Activated T-cell treated with anti-CD3 and anti-CD28 coated beads, Interleukin-2, amount 50 U/mL, for 72 hours (primary cell): Measurements from ENCODE around the gene SLC37A3. TPM values are rescaled to one million over a fixed set of nuclear protein-coding genes. Genes with fewer than 3 reads are reported as not detected.
A peak's percentile ranks its signal among the peaks of the same experiment; 100 is the strongest.

ENCODE experiments used
- ATAC-seq, 2 donors: fragments of 150-1000 bp; cut with Tn5 transposase; replicated peaks in 1 of 2; 2 replicates each; pipeline ENCODE4 v1.10.0; 2021; ENCODE audit warnings: moderate library complexity in 2 of 2, mild to moderate bottlenecking in 1 of 2
- DNase-seq, 2 donors: peaks; one replicate each; pipeline ENCODE4 v3.0.0; 2021 to 2022; ENCODE audit warnings: mixed read lengths in 1 of 2
- H3K27ac Mint-ChIP-seq: one replicate; pipeline ENCODE4 v1.8.0; 2022; ENCODE audit warnings: mild to moderate bottlenecking, moderate library complexity, mixed read lengths
- H3K27me3 Mint-ChIP-seq: one replicate; pipeline ENCODE4 v1.8.0; 2022; ENCODE audit warnings: low read depth, mixed read lengths
- H3K36me3 Mint-ChIP-seq, 2 donors: one replicate each; pipeline ENCODE4 v1.8.0; 2022; ENCODE audit warnings: mixed read lengths in 2 of 2, mild to moderate bottlenecking in 1 of 2; ENCODE audit not compliant: insufficient read depth in 2 of 2
- H3K4me1 Mint-ChIP-seq: one replicate; pipeline ENCODE4 v1.8.0; 2022; ENCODE audit warnings: low read depth, mixed read lengths
- H3K4me3 Mint-ChIP-seq, 2 donors: one replicate each; pipeline ENCODE4 v1.8.0; 2022; ENCODE audit warnings: mild to moderate bottlenecking in 2 of 2, mixed read lengths in 2 of 2, moderate library complexity in 2 of 2
- H3K9me3 Mint-ChIP-seq, 2 donors: one replicate each; pipeline ENCODE4 v1.8.0; 2022; ENCODE audit warnings: mixed read lengths in 2 of 2
- total RNA-seq, 2 donors: library from RNA; stranded (reverse); gene quantifications; one replicate each; pipeline ENCODE4 v1.2.3, GENCODE V29; 2022

The SLC37A3 gene
- total RNA-seq, 2 donors from 2014 or later, result 54.0 to 77.7 TPM

DNA sequence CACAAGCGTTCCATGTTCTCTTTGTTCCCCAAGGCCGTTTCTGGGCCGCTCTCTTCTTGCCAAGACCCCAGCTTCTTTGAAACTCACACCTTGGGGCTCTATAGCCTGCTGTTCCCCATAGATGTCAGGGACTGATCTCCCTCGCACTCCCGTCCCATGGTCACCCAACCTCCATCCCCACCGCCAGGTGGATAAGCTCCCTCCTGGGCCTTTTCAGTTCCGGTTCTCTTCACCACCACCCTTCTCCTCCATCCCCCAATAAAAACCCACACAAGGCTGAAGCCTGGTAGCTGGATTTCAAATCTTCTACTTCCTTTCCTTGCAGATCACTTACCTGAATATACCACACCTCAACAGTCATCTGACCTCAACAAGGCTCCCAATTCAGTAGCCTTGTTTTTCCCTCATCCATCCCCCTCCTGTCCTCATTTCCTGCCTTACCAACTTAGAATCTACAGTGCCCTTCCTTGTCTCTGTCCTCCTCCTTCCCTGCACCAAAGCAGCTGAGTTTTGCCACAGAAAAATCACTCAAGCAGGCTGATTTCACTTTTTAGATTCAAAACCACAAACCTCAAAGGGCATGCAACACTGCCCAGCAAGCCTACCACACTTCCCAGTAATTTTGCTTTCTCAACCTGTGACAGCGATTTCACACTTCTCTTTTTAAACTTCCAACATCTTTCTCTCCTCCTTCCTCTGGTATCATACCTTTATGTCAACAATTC, 7.7 kb downstream of the SLC37A3 start:
- Mint-ChIP-seq H3K4me3 (no peak overlapping the region), H3K4me1 (peaks cover 3% of the 10 kb centered on the region)
- peak; percentile 44 to 47 for DNase-seq

GRCh38 chr7:140390034-140390433, 8.3 kb downstream of the SLC37A3 start:
- Mint-ChIP-seq H3K36me3 (peaks cover 2 to 3% of the 10 kb centered on the region in 2 donors), H3K9me3 (no peaks in the 10 kb centered on the region), H3K27ac (no peak overlapping the region), H3K4me1 (peaks cover 9% of the 10 kb centered on the region), H3K4me3 (no peak overlapping the region), H3K27me3 (no peaks in the 10 kb centered on the region)
- ATAC-seq, result peak; percentile 38 to 58
- peak; percentile 38 to 40 for DNase-seq

More for the DNA sequence above, 7.7 kb downstream of the SLC37A3 start:
- Mint-ChIP-seq H3K9me3 (no peaks in the 10 kb centered on the region), H3K27me3 (no peaks in the 10 kb centered on the region), H3K27ac (no peak overlapping the region), H3K36me3 (peaks cover 1 to 2% of the 10 kb centered on the region in 2 donors)
- peak; percentile 53 to 58 for ATAC-seq

DNA sequence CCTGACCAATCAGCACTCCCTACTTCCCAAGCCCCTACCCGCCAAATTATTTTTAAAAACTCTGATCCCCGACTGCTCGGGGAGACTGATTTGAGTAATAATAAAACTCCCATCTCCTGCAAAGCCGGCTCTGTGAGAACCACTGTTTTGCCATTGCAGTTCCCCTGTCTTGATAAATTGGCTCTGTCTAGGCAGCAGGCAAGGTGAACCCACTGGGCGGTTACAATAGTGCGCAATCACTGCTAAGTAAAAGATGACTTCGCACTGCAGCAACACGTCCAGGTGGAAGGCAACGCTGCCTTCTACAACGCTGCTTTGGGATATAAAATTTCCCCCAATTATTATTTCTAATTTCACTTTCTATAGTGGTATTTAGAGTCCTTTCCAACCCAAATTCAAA, 8.9 kb downstream of the SLC37A3 start:
- Mint-ChIP-seq H3K36me3 (peaks cover 2 to 3% of the 10 kb centered on the region in 2 donors), H3K27ac (no peak overlapping the region), H3K4me1 (peaks cover 15% of the 10 kb centered on the region), H3K27me3 (no peaks in the 10 kb centered on the region), H3K4me3 (no peak overlapping the region), H3K9me3 (no peaks in the 10 kb centered on the region)
- no peak for DNase-seq
- ATAC-seq, result no peak

GRCh38 chr7:140384894-140385545, 13.3 kb downstream of the SLC37A3 start:
- Mint-ChIP-seq H3K36me3 (peaks cover 7 to 10% of the 10 kb centered on the region in 2 donors), H3K4me1 (peaks cover 25% of the 10 kb centered on the region), H3K9me3 (no peaks in the 10 kb centered on the region), H3K27ac (peak overlapping the region; percentile 27), H3K27me3 (no peaks in the 10 kb centered on the region), H3K4me3 (peak overlapping the region; percentile 48 to 71)
- DNase-seq (no peak), ATAC-seq (no peak)

GRCh38 chr7:140383954-140384713, 14.2 kb downstream of the SLC37A3 start:
- ATAC-seq (no peak), DNase-seq (no peak)
- Mint-ChIP-seq H3K4me1 (peaks cover 34% of the 10 kb centered on the region), H3K36me3 (peaks cover 10 to 14% of the 10 kb centered on the region in 2 donors), H3K27me3 (no peaks in the 10 kb centered on the region), H3K4me3 (peak overlapping the region in 1 of 2 donors; percentile 4), H3K27ac (peak overlapping the region; percentile 76), H3K9me3 (no peaks in the 10 kb centered on the region)

DNA sequence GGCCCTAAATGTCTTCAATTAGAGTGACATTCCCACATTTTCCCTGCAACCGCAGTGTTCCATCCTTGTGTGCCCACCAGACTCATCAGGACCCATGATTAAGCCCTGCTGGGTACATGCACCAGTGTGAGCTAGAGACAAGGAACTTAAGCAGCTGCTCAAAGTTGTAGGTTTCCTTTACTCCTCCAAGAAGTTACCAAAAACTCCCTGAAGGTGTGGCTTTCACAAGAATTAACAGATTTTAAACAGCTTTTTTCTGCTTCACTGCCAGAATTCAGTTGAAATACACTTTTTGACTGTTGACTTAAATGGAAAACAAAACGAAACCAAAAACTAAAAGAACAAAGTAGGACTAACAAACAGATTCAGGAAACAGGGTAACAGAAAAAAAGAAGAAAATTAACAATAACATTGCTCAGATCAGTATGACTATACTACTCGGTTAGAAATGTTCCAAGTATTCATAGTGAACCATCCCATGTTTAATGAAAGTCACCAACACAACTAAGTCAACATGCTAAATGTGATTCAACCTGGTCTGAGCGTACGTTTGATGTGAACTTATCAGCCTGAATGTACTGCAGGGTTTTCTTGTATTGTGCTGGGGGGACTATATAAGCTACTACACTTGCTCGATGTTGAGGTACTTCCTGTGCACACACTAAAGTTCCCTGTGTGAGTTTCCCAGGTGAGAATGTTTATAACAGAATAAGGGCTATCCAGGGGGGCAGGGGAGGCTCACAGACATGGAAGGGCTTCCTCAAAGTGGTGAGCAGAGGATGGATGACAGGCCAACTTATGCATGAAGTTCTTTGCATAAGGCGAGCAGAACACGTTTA, 22.2 kb downstream of the SLC37A3 start:
- H3K27me3 Mint-ChIP-seq, result no peaks in the 10 kb centered on the region
- peaks cover 11 to 23% of the 10 kb centered on the region in 2 donors for H3K36me3 Mint-ChIP-seq
- peaks cover 71% of the 10 kb centered on the region for H3K4me1 Mint-ChIP-seq
- peak overlapping the region; percentile 70 to 82 for H3K4me3 Mint-ChIP-seq
- DNase-seq (peak; percentile 48 to 49), ATAC-seq (peak; percentile 87 to 95)
- no peaks in the 10 kb centered on the region for H3K9me3 Mint-ChIP-seq
- H3K27ac Mint-ChIP-seq, result peak overlapping the region; percentile 97

DNA sequence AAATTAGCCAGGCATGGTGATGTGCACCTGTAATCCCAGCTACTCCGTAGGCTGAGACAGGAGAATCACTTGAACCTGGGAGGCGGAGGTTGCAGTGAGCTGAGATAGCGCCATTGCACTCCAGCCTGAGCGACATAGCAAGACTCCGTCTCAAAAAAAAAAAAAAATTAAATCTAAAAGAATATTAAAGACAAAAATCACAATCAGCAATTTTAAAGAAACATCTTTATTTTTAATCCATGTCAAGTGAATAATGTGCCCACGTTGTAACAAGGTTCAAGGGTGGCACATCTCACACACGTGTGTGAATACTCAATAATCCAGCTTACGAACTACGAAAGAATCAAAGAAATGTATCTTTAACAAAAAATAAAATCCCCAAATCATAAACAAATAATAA, 23.0 kb downstream of the SLC37A3 start:
- no peaks in the 10 kb centered on the region for H3K9me3 Mint-ChIP-seq
- ATAC-seq, result no peak
- H3K4me3 Mint-ChIP-seq, result peak overlapping the region; percentile 70 to 82
- peak overlapping the region; percentile 97 for H3K27ac Mint-ChIP-seq
- H3K4me1 Mint-ChIP-seq, result peaks cover 74% of the 10 kb centered on the region
- H3K27me3 Mint-ChIP-seq, result no peaks in the 10 kb centered on the region
- no peak for DNase-seq
- H3K36me3 Mint-ChIP-seq, result peaks cover 13 to 27% of the 10 kb centered on the region in 2 donors

GRCh38 chr7:140369294-140369693, 29.0 kb downstream of the SLC37A3 start:
- peaks cover 7 to 23% of the 10 kb centered on the region in 2 donors for H3K36me3 Mint-ChIP-seq

DNA sequence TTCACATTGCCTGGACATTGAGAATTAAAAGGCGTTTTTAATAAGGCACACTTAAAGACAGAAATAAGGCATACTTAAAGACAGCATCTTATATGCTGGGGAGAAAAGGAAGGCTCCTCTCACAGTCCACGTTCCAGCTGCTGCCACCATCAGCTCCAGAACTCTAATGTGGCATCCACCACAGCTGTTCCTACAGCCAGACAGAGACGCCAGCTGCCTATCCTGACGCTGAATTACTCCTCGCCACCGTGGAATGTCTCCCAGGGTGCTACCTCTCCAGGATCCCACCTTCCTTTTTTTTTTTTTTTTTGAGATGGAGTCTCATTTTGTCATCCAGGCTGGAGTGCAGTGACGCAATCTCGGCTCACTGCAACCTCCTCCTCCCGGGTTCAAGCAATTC, 30.8 kb downstream of the SLC37A3 start:
- ATAC-seq (no peak), DNase-seq (no peak)
- peaks cover 7 to 23% of the 10 kb centered on the region in 2 donors for H3K36me3 Mint-ChIP-seq
- H3K4me1 Mint-ChIP-seq, result peaks cover 9% of the 10 kb centered on the region
- H3K9me3 Mint-ChIP-seq, result no peaks in the 10 kb centered on the region
- H3K27ac Mint-ChIP-seq, result peak overlapping the region; percentile 57
- H3K27me3 Mint-ChIP-seq, result no peaks in the 10 kb centered on the region
- H3K4me3 Mint-ChIP-seq, result no peak overlapping the region

More at GRCh38 chr7:140369294-140369693, 29.0 kb downstream of the SLC37A3 start:
- Mint-ChIP-seq H3K4me3 (no peak overlapping the region), H3K9me3 (no peaks in the 10 kb centered on the region), H3K27me3 (no peaks in the 10 kb centered on the region), H3K27ac (peak overlapping the region; percentile 77), H3K4me1 (peaks cover 23% of the 10 kb centered on the region)
- ATAC-seq (no peak), DNase-seq (no peak)

GRCh38 chr7:140364819-140365218, 33.5 kb downstream of the SLC37A3 start:
- DNase-seq, result no peak
- no peak overlapping the region for H3K27ac Mint-ChIP-seq
- H3K27me3 Mint-ChIP-seq, result no peaks in the 10 kb centered on the region
- H3K4me1 Mint-ChIP-seq, result peaks cover 12% of the 10 kb centered on the region
- no peak for ATAC-seq
- peaks cover 10 to 22% of the 10 kb centered on the region in 2 donors for H3K36me3 Mint-ChIP-seq
- H3K9me3 Mint-ChIP-seq, result peaks cover 0 to 2% of the 10 kb centered on the region in 2 donors
- H3K4me3 Mint-ChIP-seq, result no peak overlapping the region

- H3K36me3 Mint-ChIP-seq, result peaks cover 6 to 34% of the 10 kb centered on the region in 2 donors
- ATAC-seq, result peak; percentile 12 to 25
These were observed 37.6 kb downstream of the SLC37A3 start for GRCh38 chr7:140360697-140361229.

More at GRCh38 chr7:140360697-140361229, 37.6 kb downstream of the SLC37A3 start:
- Mint-ChIP-seq H3K4me3 (peak overlapping the region; percentile 43 to 52), H3K4me1 (peaks cover 32% of the 10 kb centered on the region), H3K27me3 (no peaks in the 10 kb centered on the region), H3K27ac (peak overlapping the region; percentile 51), H3K9me3 (peaks cover 0 to 2% of the 10 kb centered on the region in 2 donors)
- no peak for DNase-seq
